Vagina (tissue), 2 donors: Measurements from ENCODE around the gene SULT1C3. TPM values are rescaled to one million over a fixed set of nuclear protein-coding genes. Genes with fewer than 3 reads are reported as not detected.

ENCODE experiments used
- DNase-seq, 2 donors: peaks; one replicate each; pipeline ENCODE4 v3.0.0-alpha.2; 2017; ENCODE audit errors: extremely low spot score in 2 of 2
- H3K27ac ChIP-seq: fragments of 200-600 bp; sonication (generic); one replicate; pipeline ENCODE4 v1.5.1; 2019
- H3K27me3 ChIP-seq: fragments of 200-600 bp; sonication (generic); one replicate; pipeline ENCODE4 v1.5.1; 2019
- H3K36me3 ChIP-seq, 2 donors: fragments of 200-600 bp; sonication (generic); one replicate each; pipeline ENCODE4 v1.5.1; 2017 to 2019
- H3K4me1 ChIP-seq: fragments of 200-600 bp; sonication (generic); one replicate; pipeline ENCODE4 v1.5.1; 2019
- H3K4me3 ChIP-seq, 2 donors: fragments of 200-600 bp; sonication (generic); 1 replicate in 1 of 2; 2 replicates in 1 of 2; pipeline ENCODE4 v1.5.1; 2016 to 2019
- H3K9me3 ChIP-seq: fragments of 200-600 bp; sonication (generic); one replicate; pipeline ENCODE4 v1.5.1; 2019
- CTCF ChIP-seq, 3 experiments: fragments of 450-650 bp in 2 of 3; fragments of 200-600 bp in 1 of 3; sonication (generic) in 1 of 3; IDR thresholded peaks; one replicate each; pipeline ENCODE4 v1.5.1; 2017 to 2019; ENCODE audit warnings: antibody characterized with exemption in 3 of 3, mild to moderate bottlenecking in 2 of 3, moderate library complexity in 2 of 3
- POLR2A ChIP-seq, 2 donors: fragments of 450-650 bp; IDR thresholded peaks; one replicate each; pipeline ENCODE4 v1.6.1; 2017; ENCODE audit warnings: antibody characterized with exemption in 2 of 2, mild to moderate bottlenecking in 2 of 2, moderate library complexity in 2 of 2
- POLR2AphosphoS5 ChIP-seq, 2 donors: sonication (generic); formaldehyde crosslinking; IDR thresholded peaks; one replicate each; pipeline ENCODE4 v1.9.0; 2017; ENCODE audit warnings: antibody characterized with exemption in 2 of 2, mild to moderate bottlenecking in 2 of 2, low read depth in 1 of 2; ENCODE audit not compliant: insufficient read depth in 1 of 2
- intact Hi-C: fragments of 100-400 bp; cut with DNase I; formaldehyde crosslinking; loops from one replicate; pipeline ENCODE4 v1.15.1; 2023
- total RNA-seq: library from RNA; depleted of rRNA; stranded (reverse); fragments of >200 nt; gene quantifications from one replicate; pipeline ENCODE4 v1.2.3, GENCODE V29; 2016

The SULT1C3 gene
- total RNA-seq, 1 donor from 2014 or later: not detected

GRCh38 chr2:108236676-108237335, 3.0 kb upstream of the SULT1C3 start:
- H3K9me3 ChIP-seq: no peaks in the 10 kb centered on the region
- no peak overlapping the region for H3K4me3 ChIP-seq
- TF ChIP-seq CTCF (IDR thresholded peaks at IDR 0.05) (no peak), POLR2AphosphoS5 (IDR thresholded peaks at IDR 0.05; ENCODE audit: insufficient read depth in 1 of 2, low read depth in 1 of 2) (no peak), POLR2A (IDR thresholded peaks at IDR 0.05) (no peak)
- intact Hi-C loops: no loop called here
- no peak for DNase-seq
- no peaks in the 10 kb centered on the region for H3K36me3 ChIP-seq
- no peaks in the 10 kb centered on the region for H3K27me3 ChIP-seq
- H3K4me1 ChIP-seq: no peaks in the 10 kb centered on the region
- H3K27ac ChIP-seq: no peak overlapping the region

- no peaks in the 10 kb centered on the region for H3K9me3 ChIP-seq
- H3K4me1 ChIP-seq: no peaks in the 10 kb centered on the region
- intact Hi-C loops: no loop called here
- no peak overlapping the region for H3K4me3 ChIP-seq
- no peak for TF ChIP-seq CTCF (IDR thresholded peaks at IDR 0.05)
- TF ChIP-seq POLR2A (IDR thresholded peaks at IDR 0.05): no peak
- no peak for TF ChIP-seq POLR2AphosphoS5 (IDR thresholded peaks at IDR 0.05; ENCODE audit: insufficient read depth in 1 of 2, low read depth in 1 of 2)
- H3K36me3 ChIP-seq: no peaks in the 10 kb centered on the region
- no peak overlapping the region for H3K27ac ChIP-seq
- DNase-seq: no peak
- no peaks in the 10 kb centered on the region for H3K27me3 ChIP-seq
Observed at GRCh38 chr2:108240966-108241365, 1.2 kb downstream of the SULT1C3 start.

- H3K9me3 ChIP-seq: no peaks in the 10 kb centered on the region
- no peaks in the 10 kb centered on the region for H3K27me3 ChIP-seq
- DNase-seq: no peak
- intact Hi-C loops: no loop called here
- H3K4me1 ChIP-seq: no peaks in the 10 kb centered on the region
- TF ChIP-seq POLR2AphosphoS5 (IDR thresholded peaks at IDR 0.05; ENCODE audit: insufficient read depth in 1 of 2, low read depth in 1 of 2): no peak
- TF ChIP-seq POLR2A (IDR thresholded peaks at IDR 0.05): no peak
- TF ChIP-seq CTCF (IDR thresholded peaks at IDR 0.05): no peak
- H3K4me3 ChIP-seq: no peak overlapping the region
- no peaks in the 10 kb centered on the region for H3K36me3 ChIP-seq
- H3K27ac ChIP-seq: no peak overlapping the region
Observed at GRCh38 chr2:108243566-108243965, 3.8 kb downstream of the SULT1C3 start.

GRCh38 chr2:108244667-108245414, 5.1 kb downstream of the SULT1C3 start:
- H3K27ac ChIP-seq: no peak overlapping the region
- no peaks in the 10 kb centered on the region for H3K36me3 ChIP-seq
- TF ChIP-seq POLR2A (IDR thresholded peaks at IDR 0.05) (no peak), POLR2AphosphoS5 (IDR thresholded peaks at IDR 0.05; ENCODE audit: insufficient read depth in 1 of 2, low read depth in 1 of 2) (no peak), CTCF (IDR thresholded peaks at IDR 0.05) (no peak)
- H3K4me1 ChIP-seq: no peaks in the 10 kb centered on the region
- H3K4me3 ChIP-seq: no peak overlapping the region
- H3K27me3 ChIP-seq: no peaks in the 10 kb centered on the region
- no peak for DNase-seq
- H3K9me3 ChIP-seq: no peaks in the 10 kb centered on the region
- intact Hi-C loops: no loop called here

- no peaks in the 10 kb centered on the region for H3K9me3 ChIP-seq
- no peak for DNase-seq
- TF ChIP-seq CTCF (IDR thresholded peaks at IDR 0.05) (no peak), POLR2AphosphoS5 (IDR thresholded peaks at IDR 0.05; ENCODE audit: insufficient read depth in 1 of 2, low read depth in 1 of 2) (no peak), POLR2A (IDR thresholded peaks at IDR 0.05) (no peak)
- no peaks in the 10 kb centered on the region for H3K27me3 ChIP-seq
- H3K27ac ChIP-seq: no peak overlapping the region
- no peak overlapping the region for H3K4me3 ChIP-seq
- intact Hi-C loops: no loop called here
- no peaks in the 10 kb centered on the region for H3K36me3 ChIP-seq
- H3K4me1 ChIP-seq: no peaks in the 10 kb centered on the region
Observed at GRCh38 chr2:108253106-108253505, 13.3 kb downstream of the SULT1C3 start.
